Measurements from ENCODE around the gene PDE4D. TPM values are rescaled to one million over a fixed set of nuclear protein-coding genes. Genes with fewer than 3 reads are reported as not detected.

PDE4D gene
- total and polyA plus RNA-seq, 2 experiments from 2014 or later: 4.3 to 9.7 TPM

DNA sequence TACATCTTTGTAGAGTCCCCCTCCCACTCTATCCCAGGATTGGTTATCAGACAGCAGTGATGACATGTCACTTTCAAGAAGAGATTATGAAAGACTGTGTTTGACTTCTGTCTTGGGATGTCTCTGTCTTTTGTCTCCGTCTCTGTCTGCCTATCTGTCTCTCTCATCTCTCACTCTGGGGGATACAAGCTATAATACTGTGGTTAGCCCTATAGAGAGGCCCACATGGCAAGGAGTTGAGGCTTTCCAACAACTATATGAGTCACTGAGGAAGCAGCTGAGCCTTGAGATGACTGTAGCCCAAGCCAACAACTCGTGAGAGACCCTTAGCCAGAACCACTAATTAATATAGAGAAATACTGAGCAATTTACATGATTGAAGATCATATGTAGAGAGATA is 284.8 kb downstream of the PDE4D start:
- no peak overlapping the region for H3K9ac ChIP-seq
- no peak overlapping the region for H2AFZ ChIP-seq
- H3F3A ChIP-seq (ENCODE audit: insufficient read depth): no peaks in the 10 kb centered on the region
- no peaks in the 10 kb centered on the region for H3K9me3 ChIP-seq (ENCODE audit: low read depth)
- no peak for TF ChIP-seq EZH2phosphoT487 (IDR thresholded peaks at IDR 0.05; ENCODE audit: insufficient read depth, low read depth)
- no peak for TF ChIP-seq EZH2 (IDR thresholded peaks at IDR 0.05; ENCODE audit: insufficient read depth, poor library complexity, severe bottlenecking)
- DNase-seq: peak; percentile 45
- no peaks in the 10 kb centered on the region for H3K27me3 ChIP-seq (replicated peaks; ENCODE audit: insufficient read depth)
- H3K4me1 ChIP-seq (ENCODE audit: insufficient read depth): peaks cover 15% of the 10 kb centered on the region; the same call in 1 of the 2 replicates
- no peaks in the 10 kb centered on the region for H3K36me3 ChIP-seq (ENCODE audit: low read depth)
- in situ Hi-C loops (cut with MboI): no loop called here
- H3K9me2 ChIP-seq (ENCODE audit: insufficient read depth): no peaks in the 10 kb centered on the region
- no peaks in the 10 kb centered on the region for H4K20me1 ChIP-seq (ENCODE audit: insufficient read depth)
- WGBS, 2 experiments (ENCODE audit: low coverage in 1 of 2, low lambda C conversion rate in 2 of 2, missing lambda C conversion rate in 2 of 2): 13 to 19% methylated on average over 2 of the region's 2 CpGs
- no peak overlapping the region for H3K27ac ChIP-seq
- H3K4me2 ChIP-seq (ENCODE audit: unreplicated experiment): no peak overlapping the region
- no peak overlapping the region for H3K4me3 ChIP-seq
- no peaks in the 10 kb centered on the region for H3K79me2 ChIP-seq (ENCODE audit: insufficient read depth)

GRCh38 chr5:59607138-59607765 is 286.3 kb downstream of the PDE4D start:
- H3K79me2 ChIP-seq (ENCODE audit: insufficient read depth): no peaks in the 10 kb centered on the region
- peak overlapping the region; percentile 66 for H3K4me2 ChIP-seq (ENCODE audit: unreplicated experiment)
- H3F3A ChIP-seq (ENCODE audit: insufficient read depth): no peaks in the 10 kb centered on the region
- no peak overlapping the region for H3K4me3 ChIP-seq
- in situ Hi-C loops (cut with MboI): no loop called here
- no peaks in the 10 kb centered on the region for H3K9me3 ChIP-seq (ENCODE audit: low read depth)
- H4K20me1 ChIP-seq (ENCODE audit: insufficient read depth): no peaks in the 10 kb centered on the region
- H3K27me3 ChIP-seq (replicated peaks; ENCODE audit: insufficient read depth): no peaks in the 10 kb centered on the region
- TF ChIP-seq EZH2 (IDR thresholded peaks at IDR 0.05; ENCODE audit: insufficient read depth, poor library complexity, severe bottlenecking) (no peak), EZH2phosphoT487 (IDR thresholded peaks at IDR 0.05; ENCODE audit: insufficient read depth, low read depth) (no peak)
- 27 to 28% methylated on average over 4 of the region's 4 CpGs for WGBS, 2 experiments (ENCODE audit: low coverage in 1 of 2, low lambda C conversion rate in 2 of 2, missing lambda C conversion rate in 2 of 2)
- H3K4me1 ChIP-seq (ENCODE audit: insufficient read depth): peaks cover 15% of the 10 kb centered on the region; the same call in 1 of the 2 replicates
- DNase-seq: peak; percentile 60
- no peaks in the 10 kb centered on the region for H3K9me2 ChIP-seq (ENCODE audit: insufficient read depth)
- H3K27ac ChIP-seq: no peak overlapping the region
- no peaks in the 10 kb centered on the region for H3K36me3 ChIP-seq (ENCODE audit: low read depth)
- H3K9ac ChIP-seq: no peak overlapping the region
- peak overlapping the region; percentile 8; the same call in 1 of the 2 replicates for H2AFZ ChIP-seq

DNA sequence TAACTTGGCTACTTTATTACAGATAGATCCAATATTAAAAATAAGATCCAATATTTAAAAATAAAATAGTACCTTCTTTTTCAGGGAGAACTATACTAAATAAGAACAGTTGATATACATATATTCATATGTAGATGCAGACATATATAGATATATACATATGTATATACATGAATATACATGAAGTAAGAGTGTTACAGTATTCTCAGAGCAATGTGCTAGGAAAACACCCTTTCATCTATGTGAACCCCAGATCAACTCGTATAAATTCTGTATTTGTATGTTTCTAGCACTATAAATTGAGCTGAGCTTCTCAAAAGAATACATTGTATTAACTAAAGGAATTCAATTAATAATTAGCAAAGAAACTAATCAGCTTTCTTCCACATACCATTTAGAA is 287.6 kb downstream of the PDE4D start:
- Histone ChIP-seq H3K4me1 (ENCODE audit: insufficient read depth) (peaks cover 15% of the 10 kb centered on the region; the same call in 1 of the 2 replicates), H3K79me2 (ENCODE audit: insufficient read depth) (no peaks in the 10 kb centered on the region), H3K9me2 (ENCODE audit: insufficient read depth) (no peaks in the 10 kb centered on the region), H3K9ac (no peak overlapping the region), H3K4me3 (no peak overlapping the region), H4K20me1 (ENCODE audit: insufficient read depth) (no peaks in the 10 kb centered on the region), H3K27me3 (replicated peaks; ENCODE audit: insufficient read depth) (no peaks in the 10 kb centered on the region), H3K9me3 (ENCODE audit: low read depth) (no peaks in the 10 kb centered on the region), H3K36me3 (ENCODE audit: low read depth) (no peaks in the 10 kb centered on the region), H3K4me2 (ENCODE audit: unreplicated experiment) (no peak overlapping the region), H3K27ac (no peak overlapping the region), H3F3A (ENCODE audit: insufficient read depth) (no peaks in the 10 kb centered on the region), H2AFZ (no peak overlapping the region)
- TF ChIP-seq EZH2phosphoT487 (IDR thresholded peaks at IDR 0.05; ENCODE audit: insufficient read depth, low read depth): no peak
- no peak for TF ChIP-seq EZH2 (IDR thresholded peaks at IDR 0.05; ENCODE audit: insufficient read depth, poor library complexity, severe bottlenecking)
- no peak for DNase-seq
- in situ Hi-C loops (cut with MboI): no loop called here
- WGBS, 2 experiments (ENCODE audit: low coverage in 1 of 2, low lambda C conversion rate in 2 of 2, missing lambda C conversion rate in 2 of 2): 81 to 92% methylated on average over 1 of the region's 1 CpG

GRCh38 chr5:59604111-59604510 is 289.4 kb downstream of the PDE4D start:
- Histone ChIP-seq H3K9ac (no peak overlapping the region), H3F3A (ENCODE audit: insufficient read depth) (no peaks in the 10 kb centered on the region), H3K4me1 (ENCODE audit: insufficient read depth) (peaks cover 15% of the 10 kb centered on the region; the same call in 1 of the 2 replicates), H3K27ac (no peak overlapping the region), H3K9me2 (ENCODE audit: insufficient read depth) (no peaks in the 10 kb centered on the region), H3K79me2 (ENCODE audit: insufficient read depth) (no peaks in the 10 kb centered on the region), H3K4me2 (ENCODE audit: unreplicated experiment) (no peak overlapping the region), H2AFZ (no peak overlapping the region), H3K4me3 (no peak overlapping the region), H3K27me3 (replicated peaks; ENCODE audit: insufficient read depth) (no peaks in the 10 kb centered on the region), H4K20me1 (ENCODE audit: insufficient read depth) (no peaks in the 10 kb centered on the region), H3K9me3 (ENCODE audit: low read depth) (no peaks in the 10 kb centered on the region), H3K36me3 (ENCODE audit: low read depth) (no peaks in the 10 kb centered on the region)
- WGBS, 2 experiments (ENCODE audit: low coverage in 1 of 2, low lambda C conversion rate in 2 of 2, missing lambda C conversion rate in 2 of 2): 60 to 66% methylated on average over 4 of the region's 4 CpGs
- no peak for DNase-seq
- in situ Hi-C loops (cut with MboI): no loop called here
- TF ChIP-seq EZH2phosphoT487 (IDR thresholded peaks at IDR 0.05; ENCODE audit: insufficient read depth, low read depth): no peak
- no peak for TF ChIP-seq EZH2 (IDR thresholded peaks at IDR 0.05; ENCODE audit: insufficient read depth, poor library complexity, severe bottlenecking)

All from GM23248 (cell line).